ENCODE measurements around the gene RRBP1. TPM values are rescaled to one million over a fixed set of nuclear protein-coding genes. Genes with fewer than 3 reads are reported as not detected.

Gene RRBP1
- total RNA-seq, 1 donor from 2014 or later = 79.8 TPM

DNA sequence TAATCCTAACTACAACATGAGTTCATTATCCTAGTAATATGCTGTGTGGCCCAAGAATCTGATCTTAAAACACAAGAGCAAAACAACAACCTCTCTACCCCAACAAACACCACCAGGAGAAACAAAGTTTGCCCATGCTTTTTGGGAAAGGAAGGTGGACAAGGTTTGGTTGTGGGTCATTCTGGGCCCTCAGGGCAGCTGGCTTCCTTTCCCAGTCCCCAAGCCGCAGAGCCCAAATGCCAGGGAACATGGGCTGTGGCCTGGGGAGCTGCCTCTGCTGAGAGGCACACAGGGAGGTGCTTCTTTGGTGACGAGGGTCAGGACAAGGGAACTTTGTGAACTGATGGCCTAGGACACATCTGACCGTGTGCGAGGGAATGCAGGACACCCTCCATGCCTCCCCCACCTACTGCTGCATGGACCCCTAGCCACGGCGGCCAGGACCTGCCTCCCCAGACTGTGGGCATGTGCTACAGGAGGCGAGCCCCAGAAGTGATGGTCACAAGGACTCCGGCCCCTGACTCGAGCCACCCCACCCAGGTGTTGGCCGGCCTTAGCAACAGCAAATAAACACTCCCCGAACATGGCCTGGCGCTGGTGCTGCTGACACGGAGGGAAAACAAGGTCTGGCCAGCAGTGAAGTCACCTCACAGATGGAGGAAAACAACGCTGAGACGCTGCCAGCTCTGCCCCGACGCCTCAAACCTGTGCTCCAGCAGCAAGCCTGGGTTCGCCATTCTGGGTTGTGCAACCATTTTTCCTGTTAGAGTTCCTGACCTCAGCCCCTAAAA is 55.6 kb downstream of the RRBP1 start:
- H3K27ac ChIP-seq = no peak overlapping the region

DNA sequence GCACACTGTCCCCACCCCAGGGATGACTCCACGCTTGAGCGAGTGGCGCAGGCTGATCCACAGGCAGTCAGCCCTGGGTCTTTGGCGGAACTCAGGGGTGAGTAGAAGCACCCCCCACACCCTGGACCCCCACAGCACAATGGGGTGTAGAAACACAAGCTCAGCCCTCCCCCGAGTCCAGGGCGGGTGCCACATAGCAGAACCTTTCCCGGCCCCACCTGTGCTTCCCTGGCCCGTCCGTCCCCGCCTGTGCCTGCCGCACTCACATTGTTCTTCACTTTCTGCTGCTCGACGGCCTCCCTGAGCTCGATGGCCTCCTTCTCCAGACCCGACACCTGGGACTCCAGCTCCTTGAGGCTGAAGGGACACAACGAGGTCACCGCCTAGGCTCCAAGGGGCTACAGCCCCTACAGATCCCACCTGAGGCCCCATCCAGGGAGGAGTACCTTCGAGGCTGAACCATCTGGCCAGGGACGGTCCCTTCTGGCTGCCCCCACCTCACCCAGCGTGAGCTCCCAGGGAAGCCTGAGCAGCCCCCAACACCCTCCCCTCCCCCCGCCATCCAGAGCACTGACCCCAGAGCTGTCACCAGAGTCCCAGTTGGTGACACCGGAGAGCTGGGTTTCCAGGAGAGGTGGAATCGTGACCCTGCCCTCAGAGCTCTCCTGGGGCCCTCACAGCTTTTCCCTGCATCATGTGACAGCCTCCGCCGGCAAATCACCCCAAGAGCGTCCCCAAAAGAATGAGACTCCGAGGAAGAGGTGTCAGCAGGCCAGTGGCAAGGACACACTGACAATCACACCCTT is 56.6 kb downstream of the RRBP1 start:
- Histone ChIP-seq H3K36me3 (peaks cover 0 to 73% of the 10 kb centered on the region in 2 donors), H3K9me3 (no peaks in the 10 kb centered on the region), H3K4me3 (no peak overlapping the region), H3K27ac (no peak overlapping the region), H3K27me3 (no peaks in the 10 kb centered on the region), H3K4me1 (no peaks in the 10 kb centered on the region)
- intact Hi-C loops (cut with DNase I) = no loop called here
- DNase-seq (ENCODE audit: extremely low spot score in 2 of 2) = no peak
- no peak for TF ChIP-seq POLR2AphosphoS5 (IDR thresholded peaks at IDR 0.05; ENCODE audit: insufficient read depth in 1 of 2, low read depth in 1 of 2)
- no peak for TF ChIP-seq POLR2A (IDR thresholded peaks at IDR 0.05)
- TF ChIP-seq, protein P1, sequence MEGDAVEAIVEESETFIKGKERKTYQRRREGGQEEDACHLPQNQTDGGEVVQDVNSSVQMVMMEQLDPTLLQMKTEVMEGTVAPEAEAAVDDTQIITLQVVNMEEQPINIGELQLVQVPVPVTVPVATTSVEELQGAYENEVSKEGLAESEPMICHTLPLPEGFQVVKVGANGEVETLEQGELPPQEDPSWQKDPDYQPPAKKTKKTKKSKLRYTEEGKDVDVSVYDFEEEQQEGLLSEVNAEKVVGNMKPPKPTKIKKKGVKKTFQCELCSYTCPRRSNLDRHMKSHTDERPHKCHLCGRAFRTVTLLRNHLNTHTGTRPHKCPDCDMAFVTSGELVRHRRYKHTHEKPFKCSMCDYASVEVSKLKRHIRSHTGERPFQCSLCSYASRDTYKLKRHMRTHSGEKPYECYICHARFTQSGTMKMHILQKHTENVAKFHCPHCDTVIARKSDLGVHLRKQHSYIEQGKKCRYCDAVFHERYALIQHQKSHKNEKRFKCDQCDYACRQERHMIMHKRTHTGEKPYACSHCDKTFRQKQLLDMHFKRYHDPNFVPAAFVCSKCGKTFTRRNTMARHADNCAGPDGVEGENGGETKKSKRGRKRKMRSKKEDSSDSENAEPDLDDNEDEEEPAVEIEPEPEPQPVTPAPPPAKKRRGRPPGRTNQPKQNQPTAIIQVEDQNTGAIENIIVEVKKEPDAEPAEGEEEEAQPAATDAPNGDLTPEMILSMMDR (IDR thresholded peaks at IDR 0.05) = no peak

More for the DNA sequence above, 55.6 kb downstream of the RRBP1 start:
- no peaks in the 10 kb centered on the region for H3K9me3 ChIP-seq
- peaks cover 0 to 79% of the 10 kb centered on the region in 2 donors for H3K36me3 ChIP-seq
- no peaks in the 10 kb centered on the region for H3K27me3 ChIP-seq
- TF ChIP-seq POLR2A (IDR thresholded peaks at IDR 0.05) = no peak
- TF ChIP-seq POLR2AphosphoS5 (IDR thresholded peaks at IDR 0.05; ENCODE audit: insufficient read depth in 1 of 2, low read depth in 1 of 2) = no peak
- TF ChIP-seq, protein P1 (IDR thresholded peaks at IDR 0.05) = no peak
- no peak for DNase-seq (ENCODE audit: extremely low spot score in 2 of 2)
- intact Hi-C loops (cut with DNase I) = no loop called here
- no peak overlapping the region for H3K4me3 ChIP-seq
- no peaks in the 10 kb centered on the region for H3K4me1 ChIP-seq

DNA sequence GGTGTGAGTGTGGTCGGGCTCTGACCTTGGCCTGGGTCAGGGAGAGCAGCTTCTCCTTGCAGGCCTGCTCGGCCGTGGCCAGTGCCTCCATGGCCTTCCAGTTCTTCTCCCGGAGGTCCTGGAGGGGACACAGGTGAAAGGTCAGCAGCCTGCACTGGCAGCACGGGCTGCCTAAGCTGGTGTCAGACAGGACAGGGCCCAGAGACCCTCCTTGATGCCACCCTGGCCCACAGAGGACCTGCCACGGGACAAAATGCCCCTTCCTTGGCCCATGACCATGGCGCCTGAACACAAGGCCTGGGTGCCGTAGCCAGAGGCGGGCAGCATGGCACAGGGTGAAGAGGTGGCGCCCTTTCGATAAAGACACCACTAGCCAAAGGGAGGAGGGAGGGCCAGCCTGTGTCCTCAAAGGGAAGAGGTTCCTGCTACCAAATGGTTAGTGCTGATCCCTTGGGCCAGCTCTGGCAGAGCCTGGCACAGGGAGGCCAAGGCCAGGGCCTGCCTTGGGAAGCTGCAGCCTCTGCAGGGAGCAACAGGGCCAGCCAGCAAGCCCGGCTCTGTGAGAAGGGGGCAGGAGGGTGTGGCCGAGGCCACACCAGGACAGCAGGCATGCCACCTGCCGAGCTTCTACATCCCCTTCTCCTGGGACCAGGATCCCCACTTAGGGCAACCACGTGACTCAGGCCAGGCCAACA is 57.3 kb downstream of the RRBP1 start:
- TF ChIP-seq POLR2A (IDR thresholded peaks at IDR 0.05) (no peak), POLR2AphosphoS5 (IDR thresholded peaks at IDR 0.05; ENCODE audit: insufficient read depth in 1 of 2, low read depth in 1 of 2) (no peak)
- TF ChIP-seq, protein P1 (IDR thresholded peaks at IDR 0.05) = no peak
- Histone ChIP-seq H3K9me3 (no peaks in the 10 kb centered on the region), H3K4me1 (no peaks in the 10 kb centered on the region), H3K4me3 (no peak overlapping the region), H3K27me3 (no peaks in the 10 kb centered on the region), H3K36me3 (peaks cover 0 to 77% of the 10 kb centered on the region in 2 donors), H3K27ac (no peak overlapping the region)
- no peak for DNase-seq (ENCODE audit: extremely low spot score in 2 of 2)
- intact Hi-C loops (cut with DNase I) = no loop called here

DNA sequence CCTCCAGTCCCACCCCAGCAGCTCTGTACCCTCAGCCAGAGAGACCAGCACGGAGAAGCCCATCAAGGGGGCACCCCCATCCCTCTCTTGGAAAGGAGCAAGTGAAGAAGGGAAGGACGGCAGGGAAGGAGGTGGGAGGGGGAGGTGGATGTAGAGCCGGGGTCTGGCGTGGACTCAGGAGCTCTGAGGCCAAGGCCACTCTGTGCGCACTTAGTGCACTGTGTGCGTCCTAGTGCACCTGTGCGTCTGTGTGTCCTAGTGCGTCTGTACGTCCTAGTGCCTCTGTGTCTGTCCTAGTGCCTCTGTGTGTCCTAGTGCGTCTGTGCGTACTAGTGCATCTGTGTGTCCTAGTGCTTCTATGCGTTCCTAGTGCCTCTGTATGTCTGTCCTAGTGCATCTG is 58.0 kb downstream of the RRBP1 start:
- Histone ChIP-seq H3K27me3 (no peaks in the 10 kb centered on the region), H3K36me3 (peaks cover 0 to 77% of the 10 kb centered on the region in 2 donors), H3K9me3 (no peaks in the 10 kb centered on the region), H3K4me1 (no peaks in the 10 kb centered on the region), H3K4me3 (no peak overlapping the region), H3K27ac (no peak overlapping the region)
- TF ChIP-seq POLR2A (IDR thresholded peaks at IDR 0.05) (no peak), POLR2AphosphoS5 (IDR thresholded peaks at IDR 0.05; ENCODE audit: insufficient read depth in 1 of 2, low read depth in 1 of 2) (no peak)
- TF ChIP-seq, protein P1 (IDR thresholded peaks at IDR 0.05) = no peak
- intact Hi-C loops (cut with DNase I) = no loop called here
- DNase-seq (ENCODE audit: extremely low spot score in 2 of 2) = no peak

All from vagina (tissue), 2 donors.